Measurements from ENCODE around the gene VPS4A. TPM values are rescaled to one million over a fixed set of nuclear protein-coding genes. Genes with fewer than 3 reads are reported as not detected.

Gene VPS4A
- total RNA-seq, 1 experiment from 2014 or later, result 45.8 TPM

GRCh38 chr16:69267633-69268032 is 43.5 kb upstream of the VPS4A start:
- H3K9me3 ChIP-seq, result no peaks in the 10 kb centered on the region
- intact Hi-C loops (cut with micrococcal nuclease; ENCODE audit: unreplicated experiment), result loop anchor here (2.0 kb wide), 1 partner anchor 15 kb away; no protein-coding TSS in a partner anchor
- no peaks in the 10 kb centered on the region for H3K4me1 ChIP-seq
- Mint-ChIP-seq H3K4me1 (ENCODE audit: low read depth, unreplicated experiment) (no peaks in the 10 kb centered on the region), H3K27me3 (ENCODE audit: insufficient read depth, unreplicated experiment) (no peaks in the 10 kb centered on the region), H3K9me3 (ENCODE audit: unreplicated experiment) (peaks cover 10% of the 10 kb centered on the region), H3K36me3 (ENCODE audit: insufficient read depth, unreplicated experiment) (peaks cover 53% of the 10 kb centered on the region), H3K27ac (ENCODE audit: unreplicated experiment) (no peak overlapping the region), H3K4me3 (ENCODE audit: unreplicated experiment) (no peak overlapping the region)
- BruUV-seq (replicated peaks), result no TSS peak
- POLR2A ChIA-PET, result no interaction called here
- DNase-seq, result no peak
- no peak for TF ChIP-seq CTCF (IDR thresholded peaks at IDR 0.05; ENCODE audit: insufficient read depth in 1 of 2, low read depth in 1 of 2, low read length in 1 of 2, severe bottlenecking in 1 of 2, unreplicated experiment in 1 of 2)
- H3K36me3 ChIP-seq (ENCODE audit: control insufficient read depth, insufficient read depth, low read length), result no peaks in the 10 kb centered on the region; the same call in 1 of the 2 replicates
- H3K27me3 ChIP-seq (replicated peaks; ENCODE audit: control insufficient read depth, insufficient read depth, low read length), result no peaks in the 10 kb centered on the region; the same call in 1 of the 2 replicates
- CTCF ChIA-PET, result no interaction called here
- no peak overlapping the region for H3K4me3 ChIP-seq (ENCODE audit: low read depth, low read length)

GRCh38 chr16:69270395-69270794 is 40.8 kb upstream of the VPS4A start:
- Mint-ChIP-seq H3K36me3 (ENCODE audit: insufficient read depth, unreplicated experiment) (peaks cover 41% of the 10 kb centered on the region), H3K4me3 (ENCODE audit: unreplicated experiment) (no peak overlapping the region), H3K9me3 (ENCODE audit: unreplicated experiment) (no peaks in the 10 kb centered on the region), H3K27me3 (ENCODE audit: insufficient read depth, unreplicated experiment) (no peaks in the 10 kb centered on the region), H3K27ac (ENCODE audit: unreplicated experiment) (no peak overlapping the region), H3K4me1 (ENCODE audit: low read depth, unreplicated experiment) (no peaks in the 10 kb centered on the region)
- POLR2A ChIA-PET, result no interaction called here
- intact Hi-C loops (cut with micrococcal nuclease; ENCODE audit: unreplicated experiment), result no loop called here
- no peak for DNase-seq
- Histone ChIP-seq H3K9me3 (no peaks in the 10 kb centered on the region), H3K4me3 (ENCODE audit: low read depth, low read length) (no peak overlapping the region), H3K27me3 (replicated peaks; ENCODE audit: control insufficient read depth, insufficient read depth, low read length) (no peaks in the 10 kb centered on the region; the same call in 1 of the 2 replicates), H3K36me3 (ENCODE audit: control insufficient read depth, insufficient read depth, low read length) (no peaks in the 10 kb centered on the region), H3K4me1 (no peaks in the 10 kb centered on the region)
- no TSS peak for BruUV-seq (replicated peaks)
- CTCF ChIA-PET, result no interaction called here
- TF ChIP-seq CTCF (IDR thresholded peaks at IDR 0.05; ENCODE audit: insufficient read depth in 1 of 2, low read depth in 1 of 2, low read length in 1 of 2, severe bottlenecking in 1 of 2, unreplicated experiment in 1 of 2), result no peak

- H3K36me3 ChIP-seq (ENCODE audit: control insufficient read depth, insufficient read depth, low read length), result no peaks in the 10 kb centered on the region
- CTCF ChIA-PET, result no interaction called here
- peaks cover 45% of the 10 kb centered on the region for H3K36me3 Mint-ChIP-seq (ENCODE audit: insufficient read depth, unreplicated experiment)
- no peaks in the 10 kb centered on the region for H3K4me1 Mint-ChIP-seq (ENCODE audit: low read depth, unreplicated experiment)
- no peak overlapping the region for H3K4me3 ChIP-seq (ENCODE audit: low read depth, low read length)
- no peaks in the 10 kb centered on the region; the same call in 1 of the 2 replicates for H3K27me3 ChIP-seq (replicated peaks; ENCODE audit: control insufficient read depth, insufficient read depth, low read length)
- no peak for TF ChIP-seq CTCF (IDR thresholded peaks at IDR 0.05; ENCODE audit: insufficient read depth in 1 of 2, low read depth in 1 of 2, low read length in 1 of 2, severe bottlenecking in 1 of 2, unreplicated experiment in 1 of 2)
- POLR2A ChIA-PET, result interaction anchor here (0.5 kb wide), 1 partner anchor 14 kb away, joined by 3 read pairs; no protein-coding TSS in a partner anchor
- BruUV-seq (replicated peaks), result no TSS peak
- no peak for DNase-seq
- H3K27ac Mint-ChIP-seq (ENCODE audit: unreplicated experiment), result no peak overlapping the region
- no peaks in the 10 kb centered on the region for H3K9me3 Mint-ChIP-seq (ENCODE audit: unreplicated experiment)
- no peaks in the 10 kb centered on the region for H3K9me3 ChIP-seq
- H3K4me3 Mint-ChIP-seq (ENCODE audit: unreplicated experiment), result no peak overlapping the region
- intact Hi-C loops (cut with micrococcal nuclease; ENCODE audit: unreplicated experiment), result no loop called here
- H3K4me1 ChIP-seq, result no peaks in the 10 kb centered on the region
- H3K27me3 Mint-ChIP-seq (ENCODE audit: insufficient read depth, unreplicated experiment), result no peaks in the 10 kb centered on the region
Observed at GRCh38 chr16:69270831-69271230, 40.3 kb upstream of the VPS4A start.

All from Caco-2 (cell line).